Measurements from ENCODE around the gene DRGX.

DRGX gene

GRCh38 chr10:49389361-49389933 lies 6.4 kb downstream of the DRGX start:
- in situ Hi-C loops (cut with HindIII; ENCODE audit: low pct_ligation_motif_present, low sequenced_read_pairs), result no loop called here
- Histone ChIP-seq H3K4me3 (ENCODE audit: low read depth, low read length) (no peak overlapping the region), H3K27ac (no peak overlapping the region), H3K36me3 (replicated peaks) (no peaks in the 10 kb centered on the region), H3K27me3 (replicated peaks) (peaks cover 40% of the 10 kb centered on the region)
- no peak for TF ChIP-seq CTCF (IDR thresholded peaks at IDR 0.05; ENCODE audit: low read depth, low read length, missing control alignments)
- DNase-seq, result no peak

GRCh38 chr10:49388161-49388560 lies 7.7 kb downstream of the DRGX start:
- Histone ChIP-seq H3K4me3 (ENCODE audit: low read depth, low read length) (no peak overlapping the region), H3K27me3 (replicated peaks) (peaks cover 27% of the 10 kb centered on the region), H3K36me3 (replicated peaks) (no peaks in the 10 kb centered on the region), H3K27ac (no peak overlapping the region)
- in situ Hi-C loops (cut with HindIII; ENCODE audit: low pct_ligation_motif_present, low sequenced_read_pairs), result no loop called here
- TF ChIP-seq CTCF (IDR thresholded peaks at IDR 0.05; ENCODE audit: low read depth, low read length, missing control alignments), result no peak
- no peak for DNase-seq

- H3K4me3 ChIP-seq (ENCODE audit: low read depth, low read length), result no peak overlapping the region
- H3K27ac ChIP-seq, result no peak overlapping the region
- peaks cover 16% of the 10 kb centered on the region for H3K27me3 ChIP-seq (replicated peaks)
- no peaks in the 10 kb centered on the region for H3K36me3 ChIP-seq (replicated peaks)
- no peak for TF ChIP-seq CTCF (IDR thresholded peaks at IDR 0.05; ENCODE audit: low read depth, low read length, missing control alignments)
- peak; percentile 85 for DNase-seq
- in situ Hi-C loops (cut with HindIII; ENCODE audit: low pct_ligation_motif_present, low sequenced_read_pairs), result no loop called here
Observed at GRCh38 chr10:49387071-49387470, 8.8 kb downstream of the DRGX start.

- H3K36me3 ChIP-seq (replicated peaks), result no peaks in the 10 kb centered on the region
- in situ Hi-C loops (cut with HindIII; ENCODE audit: low pct_ligation_motif_present, low sequenced_read_pairs), result no loop called here
- TF ChIP-seq CTCF (IDR thresholded peaks at IDR 0.05; ENCODE audit: low read depth, low read length, missing control alignments), result no peak
- DNase-seq, result no peak
- no peak overlapping the region for H3K27ac ChIP-seq
- no peak overlapping the region for H3K4me3 ChIP-seq (ENCODE audit: low read depth, low read length)
- H3K27me3 ChIP-seq (replicated peaks), result peaks cover 15% of the 10 kb centered on the region
Observed at GRCh38 chr10:49385939-49386922, 9.7 kb downstream of the DRGX start.

GRCh38 chr10:49384268-49384953 lies 11.5 kb downstream of the DRGX start:
- H3K27ac ChIP-seq, result no peak overlapping the region
- no peaks in the 10 kb centered on the region for H3K36me3 ChIP-seq (replicated peaks)
- no peak overlapping the region for H3K4me3 ChIP-seq (ENCODE audit: low read depth, low read length)
- H3K27me3 ChIP-seq (replicated peaks), result peaks cover 7% of the 10 kb centered on the region
- no peak for TF ChIP-seq CTCF (IDR thresholded peaks at IDR 0.05; ENCODE audit: low read depth, low read length, missing control alignments)
- in situ Hi-C loops (cut with HindIII; ENCODE audit: low pct_ligation_motif_present, low sequenced_read_pairs), result no loop called here
- no peak for DNase-seq

Data from brain microvascular endothelial cell (primary cell).